Measurements from ENCODE around the gene TIMM50.
"Not testable (repeated sequence)": the region's sequence is repeated elsewhere in the genome, so short reads cannot be mapped to it uniquely, and the experiment has no call there.

The TIMM50 gene

GRCh38 chr19:39470724-39471339 is 9.8 kb upstream of the TIMM50 start:
- no peak for DNase-seq

GRCh38 chr19:39471756-39472536 is 8.7 kb upstream of the TIMM50 start:
- no peak for DNase-seq

- no peak for DNase-seq
These were observed 7.7 kb upstream of the TIMM50 start for GRCh38 chr19:39472746-39473442.

GRCh38 chr19:39473443-39473960 is 7.1 kb upstream of the TIMM50 start:
- DNase-seq, result no peak

GRCh38 chr19:39474139-39474620 is 6.5 kb upstream of the TIMM50 start:
- DNase-seq, result peak; percentile 42

- no peak for DNase-seq
These were observed 4.9 kb upstream of the TIMM50 start for GRCh38 chr19:39475748-39476147.

GRCh38 chr19:39479319-39479801 is 1.3 kb upstream of the TIMM50 start:
- not testable (repeated sequence) for DNase-seq

- no peak for DNase-seq
These were observed 722 bp upstream of the TIMM50 start for GRCh38 chr19:39479916-39480315.

GRCh38 chr19:39481229-39481545 is 549 bp downstream of the TIMM50 start:
- DNase-seq, result no peak

- DNase-seq, result no peak
These were observed 1.0 kb downstream of the TIMM50 start for GRCh38 chr19:39481676-39482075.

GRCh38 chr19:39483141-39483540 is 2.5 kb downstream of the TIMM50 start:
- no peak for DNase-seq

- DNase-seq, result no peak
These were observed 9.1 kb downstream of the TIMM50 start for GRCh38 chr19:39489756-39490155.

GRCh38 chr19:39492225-39492624 is 11.6 kb downstream of the TIMM50 start:
- no peak for DNase-seq

- DNase-seq, result no peak
These were observed 12.2 kb downstream of the TIMM50 start for GRCh38 chr19:39492788-39493187.

GRCh38 chr19:39494661-39495060 is 14.0 kb downstream of the TIMM50 start:
- no peak for DNase-seq

- DNase-seq, result no peak
These were observed 15.4 kb downstream of the TIMM50 start for GRCh38 chr19:39496063-39496462.

- no peak for DNase-seq
These were observed 17.0 kb downstream of the TIMM50 start for GRCh38 chr19:39497701-39497995.

- DNase-seq, result peak; percentile 96
These were observed 17.6 kb downstream of the TIMM50 start for GRCh38 chr19:39497996-39498797.

GRCh38 chr19:39498798-39499642 is 18.4 kb downstream of the TIMM50 start, which contains the start of gene DLL3:
Gene DLL3 (plus strand): TSS chr19:39498947. CDS start chr19:39498975, 28 bp downstream.
- peak; percentile 68 for DNase-seq

- DNase-seq, result no peak
These were observed 19.3 kb downstream of the TIMM50 start for GRCh38 chr19:39499932-39500331.

GRCh38 chr19:39500543-39500942 is 19.9 kb downstream of the TIMM50 start:
- DNase-seq, result no peak

- no peak for DNase-seq
These were observed 20.7 kb downstream of the TIMM50 start for GRCh38 chr19:39501340-39501739.
